ENCODE data around the gene ZFP36. TPM values are rescaled to one million over a fixed set of nuclear protein-coding genes. Genes with fewer than 3 reads are reported as not detected.
A peak's percentile ranks its signal among the peaks of the same experiment; 100 is the strongest.

Gene ZFP36
- total and polyA plus RNA-seq, 4 donors: 124 to 955 (median 283) TPM

GRCh38 chr19:39407660-39408391 is 1.2 kb downstream of the ZFP36 start:
- Histone ChIP-seq H3K27ac (ENCODE audit: low read depth in 1 of 2, low read length in 2 of 2) (peak overlapping the region; percentile 74 to 97), H3K27me3 (ENCODE audit: control insufficient read depth in 1 of 2, insufficient read depth in 2 of 2, low read length in 1 of 2) (peaks cover 0 to 2% of the 10 kb centered on the region in 2 donors), H3K36me3 (ENCODE audit: control insufficient read depth in 1 of 2, insufficient read depth in 2 of 2, low read length in 1 of 2) (peaks cover 0 to 2% of the 10 kb centered on the region in 2 donors), H3K9me3 (ENCODE audit: control insufficient read depth, low read length) (no peaks in the 10 kb centered on the region), H3K4me3 (ENCODE audit: low read length in 2 of 2) (peak overlapping the region; percentile 79 to 89), H3K4me1 (ENCODE audit: control insufficient read depth in 1 of 2, insufficient read depth in 2 of 2, low read length in 2 of 2) (no peaks in the 10 kb centered on the region)
- WGBS, 2 donors: 1% methylated on average over 40 of the region's 40 CpGs
- intact Hi-C loops (cut with DNase I): loop anchor here (10.0 kb wide), 1 partner anchor 1153 kb away; the partner anchor contains the start of gene PPP1R14A (in 2 of the 2)
- DNase-seq (peak; percentile 72 to 90), ATAC-seq (ENCODE audit: low FRiP score) (no peak)

GRCh38 chr19:39408392-39409207 is 2.0 kb downstream of the ZFP36 start:
- Histone ChIP-seq H3K9me3 (ENCODE audit: control insufficient read depth, low read length) (no peaks in the 10 kb centered on the region), H3K4me3 (ENCODE audit: low read length in 2 of 2) (peak overlapping the region; percentile 79 to 89), H3K36me3 (ENCODE audit: control insufficient read depth in 1 of 2, insufficient read depth in 2 of 2, low read length in 1 of 2) (peaks cover 0 to 2% of the 10 kb centered on the region in 2 donors), H3K4me1 (ENCODE audit: control insufficient read depth in 1 of 2, insufficient read depth in 2 of 2, low read length in 2 of 2) (no peaks in the 10 kb centered on the region), H3K27ac (ENCODE audit: low read depth in 1 of 2, low read length in 2 of 2) (peak overlapping the region; percentile 74 to 97), H3K27me3 (ENCODE audit: control insufficient read depth in 1 of 2, insufficient read depth in 2 of 2, low read length in 1 of 2) (peaks cover 0 to 2% of the 10 kb centered on the region in 2 donors)
- intact Hi-C loops (cut with DNase I): loop anchor here (10.0 kb wide), 1 partner anchor 1154 kb away; the partner anchor contains the start of gene PPP1R14A (in 2 of the 2)
- WGBS, 2 donors: 5 to 7% methylated on average over 20 of the region's 20 CpGs
- no peak for ATAC-seq (ENCODE audit: low FRiP score)
- peak in 1 of 2 donors; percentile 89 for DNase-seq

GRCh38 chr19:39409208-39410016 is 2.8 kb downstream of the ZFP36 start:
- Histone ChIP-seq H3K27me3 (ENCODE audit: control insufficient read depth in 1 of 2, insufficient read depth in 2 of 2, low read length in 1 of 2) (peaks cover 0 to 2% of the 10 kb centered on the region in 2 donors), H3K4me3 (ENCODE audit: low read length in 2 of 2) (peak overlapping the region; percentile 79 to 89), H3K4me1 (ENCODE audit: control insufficient read depth in 1 of 2, insufficient read depth in 2 of 2, low read length in 2 of 2) (no peaks in the 10 kb centered on the region), H3K27ac (ENCODE audit: low read depth in 1 of 2, low read length in 2 of 2) (peak overlapping the region; percentile 96 to 97), H3K9me3 (ENCODE audit: control insufficient read depth, low read length) (no peaks in the 10 kb centered on the region), H3K36me3 (ENCODE audit: control insufficient read depth in 1 of 2, insufficient read depth in 2 of 2, low read length in 1 of 2) (peaks cover 0 to 2% of the 10 kb centered on the region in 2 donors)
- 0 to 1% methylated on average over 52 of the region's 52 CpGs for WGBS, 2 donors
- ATAC-seq (ENCODE audit: low FRiP score) (peak; percentile 48), DNase-seq (peak; percentile 94 to 97)
- intact Hi-C loops (cut with DNase I): loop anchor here (2.0 to 10.0 kb wide), 2 partner anchors 13 to 1155 kb away; partner anchors contain the start of gene PPP1R14A (in 2 of the 2)

- peaks cover 0 to 2% of the 10 kb centered on the region in 2 donors for H3K36me3 ChIP-seq (ENCODE audit: control insufficient read depth in 1 of 2, insufficient read depth in 2 of 2, low read length in 1 of 2)
- peak; percentile 91 to 95 for DNase-seq
- no peaks in the 10 kb centered on the region for H3K4me1 ChIP-seq (ENCODE audit: control insufficient read depth in 1 of 2, insufficient read depth in 2 of 2, low read length in 2 of 2)
- intact Hi-C loops (cut with DNase I): loop anchor here in 1 of 2 donors (2.0 kb wide), 1 partner anchor 13 kb away; no protein-coding TSS in a partner anchor
- peak overlapping the region; percentile 79 to 89 for H3K4me3 ChIP-seq (ENCODE audit: low read length in 2 of 2)
- WGBS, 2 donors: 1% methylated on average over 25 to 35 of the region's 35 CpGs
- peak; percentile 19 for ATAC-seq (ENCODE audit: low FRiP score)
- H3K27ac ChIP-seq (ENCODE audit: low read depth in 1 of 2, low read length in 2 of 2): peak overlapping the region; percentile 92 to 97
- peaks cover 0 to 2% of the 10 kb centered on the region in 2 donors for H3K27me3 ChIP-seq (ENCODE audit: control insufficient read depth in 1 of 2, insufficient read depth in 2 of 2, low read length in 1 of 2)
- H3K9me3 ChIP-seq (ENCODE audit: control insufficient read depth, low read length): no peaks in the 10 kb centered on the region
Observed at GRCh38 chr19:39410017-39410830, 3.6 kb downstream of the ZFP36 start.

- peaks cover 0 to 2% of the 10 kb centered on the region in 2 donors for H3K27me3 ChIP-seq (ENCODE audit: control insufficient read depth in 1 of 2, insufficient read depth in 2 of 2, low read length in 1 of 2)
- no peak for ATAC-seq (ENCODE audit: low FRiP score)
- H3K27ac ChIP-seq (ENCODE audit: low read depth in 1 of 2, low read length in 2 of 2): peak overlapping the region; percentile 92 to 97
- H3K9me3 ChIP-seq (ENCODE audit: control insufficient read depth, low read length): no peaks in the 10 kb centered on the region
- H3K4me1 ChIP-seq (ENCODE audit: control insufficient read depth in 1 of 2, insufficient read depth in 2 of 2, low read length in 2 of 2): no peaks in the 10 kb centered on the region
- no peak for DNase-seq
- H3K36me3 ChIP-seq (ENCODE audit: control insufficient read depth in 1 of 2, insufficient read depth in 2 of 2, low read length in 1 of 2): peaks cover 0 to 2% of the 10 kb centered on the region in 2 donors
- 33 to 48% methylated on average over 1 of the region's 1 CpG for WGBS, 2 donors
- H3K4me3 ChIP-seq (ENCODE audit: low read length in 2 of 2): peak overlapping the region; percentile 79 to 89
- intact Hi-C loops (cut with DNase I): loop anchor here in 1 of 2 donors (2.0 kb wide), 1 partner anchor 14 kb away; no protein-coding TSS in a partner anchor
Observed at GRCh38 chr19:39410831-39411080, 4.1 kb downstream of the ZFP36 start.

- Histone ChIP-seq H3K4me1 (ENCODE audit: control insufficient read depth in 1 of 2, insufficient read depth in 2 of 2, low read length in 2 of 2) (no peaks in the 10 kb centered on the region), H3K36me3 (ENCODE audit: control insufficient read depth in 1 of 2, insufficient read depth in 2 of 2, low read length in 1 of 2) (peaks cover 0 to 2% of the 10 kb centered on the region in 2 donors), H3K27ac (ENCODE audit: low read depth in 1 of 2, low read length in 2 of 2) (peak overlapping the region; percentile 92 to 97), H3K9me3 (ENCODE audit: control insufficient read depth, low read length) (no peaks in the 10 kb centered on the region), H3K27me3 (ENCODE audit: control insufficient read depth in 1 of 2, insufficient read depth in 2 of 2, low read length in 1 of 2) (peaks cover 0 to 2% of the 10 kb centered on the region in 2 donors), H3K4me3 (ENCODE audit: low read length in 2 of 2) (peak overlapping the region in 1 of 2 donors; percentile 89)
- DNase-seq: peak; percentile 74 to 90
- intact Hi-C loops (cut with DNase I): loop anchor here in 1 of 2 donors (2.0 kb wide), 1 partner anchor 14 kb away; no protein-coding TSS in a partner anchor
- WGBS, 2 donors: 5 to 8% methylated on average over 9 of the region's 9 CpGs
- no peak for ATAC-seq (ENCODE audit: low FRiP score)
Observed at GRCh38 chr19:39411081-39411831, 4.6 kb downstream of the ZFP36 start.

GRCh38 chr19:39411832-39412099 is 5.1 kb downstream of the ZFP36 start:
- Histone ChIP-seq H3K4me1 (ENCODE audit: control insufficient read depth in 1 of 2, insufficient read depth in 2 of 2, low read length in 2 of 2) (no peaks in the 10 kb centered on the region), H3K9me3 (ENCODE audit: control insufficient read depth, low read length) (no peaks in the 10 kb centered on the region), H3K4me3 (ENCODE audit: low read length in 2 of 2) (no peak overlapping the region), H3K36me3 (ENCODE audit: control insufficient read depth in 1 of 2, insufficient read depth in 2 of 2, low read length in 1 of 2) (peaks cover 0 to 2% of the 10 kb centered on the region in 2 donors), H3K27ac (ENCODE audit: low read depth in 1 of 2, low read length in 2 of 2) (peak overlapping the region in 1 of 2 donors; percentile 11), H3K27me3 (ENCODE audit: control insufficient read depth in 1 of 2, insufficient read depth in 2 of 2, low read length in 1 of 2) (peaks cover 0 to under 1% of the 10 kb centered on the region in 2 donors)
- intact Hi-C loops (cut with DNase I): loop anchor here (1.0 to 2.0 kb wide), 4 partner anchors 14 to 33 kb away; partner anchors contain the start of gene SUPT5H (in 1 of the 2)
- peak; percentile 93 to 97 for DNase-seq
- 0% methylated on average over 7 of the region's 7 CpGs for WGBS, 2 donors
- ATAC-seq (ENCODE audit: low FRiP score): peak; percentile 33

Measured in aorta (tissue), 5 donors.